ENCODE data around the gene TTLL5.

Gene TTLL5

DNA sequence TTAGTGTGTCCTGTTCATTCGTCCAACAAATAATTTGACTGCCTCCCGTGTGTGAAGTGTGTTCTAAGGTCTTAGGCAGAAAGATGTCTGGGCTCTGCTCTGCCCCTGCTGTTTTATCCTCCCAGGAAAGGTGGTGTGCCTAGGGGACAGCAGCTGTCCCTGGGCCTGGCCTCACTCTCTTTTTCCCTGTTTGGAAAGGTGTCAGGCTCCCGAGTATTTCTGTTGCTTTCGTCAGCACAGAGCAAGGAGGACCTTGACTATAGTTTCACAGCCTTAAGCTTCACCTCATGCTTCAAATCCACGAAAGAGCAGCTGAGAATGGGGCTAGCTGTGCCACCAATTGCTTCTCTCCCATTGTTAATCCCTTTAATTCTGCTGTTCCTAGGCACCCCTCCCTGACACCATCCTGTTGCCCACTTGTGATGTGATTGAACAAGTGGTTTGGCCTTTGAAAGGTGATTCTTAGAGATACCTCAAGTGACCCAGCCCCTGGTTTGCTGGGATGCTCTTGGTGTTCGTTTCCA lies 266.6 kb downstream of the TTLL5 start:
- Histone ChIP-seq H3K4me3 (ENCODE audit: low read depth, low read length) (no peak overlapping the region), H3K27me3 (ENCODE audit: control insufficient read depth, insufficient read depth, low read length) (no peaks in the 10 kb centered on the region), H3K9me3 (ENCODE audit: control insufficient read depth, low read length) (no peaks in the 10 kb centered on the region), H3K79me2 (no peaks in the 10 kb centered on the region), H3K27ac (no peak overlapping the region), H3K4me2 (ENCODE audit: low read length) (no peak overlapping the region), H3K36me3 (ENCODE audit: control insufficient read depth, insufficient read depth, low read length) (no peaks in the 10 kb centered on the region), H3K9ac (no peak overlapping the region), H3K4me1 (no peaks in the 10 kb centered on the region), H2AFZ (no peak overlapping the region)
- TF ChIP-seq, protein P1, sequence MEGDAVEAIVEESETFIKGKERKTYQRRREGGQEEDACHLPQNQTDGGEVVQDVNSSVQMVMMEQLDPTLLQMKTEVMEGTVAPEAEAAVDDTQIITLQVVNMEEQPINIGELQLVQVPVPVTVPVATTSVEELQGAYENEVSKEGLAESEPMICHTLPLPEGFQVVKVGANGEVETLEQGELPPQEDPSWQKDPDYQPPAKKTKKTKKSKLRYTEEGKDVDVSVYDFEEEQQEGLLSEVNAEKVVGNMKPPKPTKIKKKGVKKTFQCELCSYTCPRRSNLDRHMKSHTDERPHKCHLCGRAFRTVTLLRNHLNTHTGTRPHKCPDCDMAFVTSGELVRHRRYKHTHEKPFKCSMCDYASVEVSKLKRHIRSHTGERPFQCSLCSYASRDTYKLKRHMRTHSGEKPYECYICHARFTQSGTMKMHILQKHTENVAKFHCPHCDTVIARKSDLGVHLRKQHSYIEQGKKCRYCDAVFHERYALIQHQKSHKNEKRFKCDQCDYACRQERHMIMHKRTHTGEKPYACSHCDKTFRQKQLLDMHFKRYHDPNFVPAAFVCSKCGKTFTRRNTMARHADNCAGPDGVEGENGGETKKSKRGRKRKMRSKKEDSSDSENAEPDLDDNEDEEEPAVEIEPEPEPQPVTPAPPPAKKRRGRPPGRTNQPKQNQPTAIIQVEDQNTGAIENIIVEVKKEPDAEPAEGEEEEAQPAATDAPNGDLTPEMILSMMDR (IDR thresholded peaks at IDR 0.05) = no peak

DNA sequence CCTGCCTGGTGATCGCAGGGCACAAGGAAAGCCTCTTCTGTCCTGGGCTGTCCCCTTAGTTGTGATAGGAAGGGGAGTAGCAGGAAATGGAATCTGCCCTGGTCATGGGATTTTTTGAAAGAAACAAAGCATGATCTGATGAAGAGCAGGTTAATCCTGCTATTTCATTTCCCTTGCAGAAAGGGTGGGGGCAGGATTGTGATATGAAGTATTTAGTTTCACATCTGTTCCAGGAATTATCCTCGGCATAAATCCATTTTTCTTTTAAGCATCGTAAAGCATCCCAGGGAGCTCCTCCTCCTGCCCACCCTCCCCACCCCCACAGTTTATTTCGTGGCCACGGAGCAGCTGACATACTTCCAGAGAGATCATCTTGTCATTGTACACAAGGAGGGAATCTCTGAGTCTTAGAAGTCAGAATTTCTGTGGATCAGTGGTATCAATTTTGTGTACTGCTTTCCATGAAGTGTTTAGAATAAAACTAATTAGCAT lies 267.7 kb downstream of the TTLL5 start:
- TF ChIP-seq, protein P1 (IDR thresholded peaks at IDR 0.05) = no peak
- no peaks in the 10 kb centered on the region for H3K27me3 ChIP-seq (ENCODE audit: control insufficient read depth, insufficient read depth, low read length)
- no peaks in the 10 kb centered on the region for H3K9me3 ChIP-seq (ENCODE audit: control insufficient read depth, low read length)
- no peaks in the 10 kb centered on the region for H3K79me2 ChIP-seq
- no peak overlapping the region for H3K27ac ChIP-seq
- no peak overlapping the region for H3K4me3 ChIP-seq (ENCODE audit: low read depth, low read length)
- H3K4me2 ChIP-seq (ENCODE audit: low read length) = no peak overlapping the region
- H3K4me1 ChIP-seq = no peaks in the 10 kb centered on the region
- no peaks in the 10 kb centered on the region for H3K36me3 ChIP-seq (ENCODE audit: control insufficient read depth, insufficient read depth, low read length)
- H3K9ac ChIP-seq = no peak overlapping the region
- H2AFZ ChIP-seq = no peak overlapping the region

DNA sequence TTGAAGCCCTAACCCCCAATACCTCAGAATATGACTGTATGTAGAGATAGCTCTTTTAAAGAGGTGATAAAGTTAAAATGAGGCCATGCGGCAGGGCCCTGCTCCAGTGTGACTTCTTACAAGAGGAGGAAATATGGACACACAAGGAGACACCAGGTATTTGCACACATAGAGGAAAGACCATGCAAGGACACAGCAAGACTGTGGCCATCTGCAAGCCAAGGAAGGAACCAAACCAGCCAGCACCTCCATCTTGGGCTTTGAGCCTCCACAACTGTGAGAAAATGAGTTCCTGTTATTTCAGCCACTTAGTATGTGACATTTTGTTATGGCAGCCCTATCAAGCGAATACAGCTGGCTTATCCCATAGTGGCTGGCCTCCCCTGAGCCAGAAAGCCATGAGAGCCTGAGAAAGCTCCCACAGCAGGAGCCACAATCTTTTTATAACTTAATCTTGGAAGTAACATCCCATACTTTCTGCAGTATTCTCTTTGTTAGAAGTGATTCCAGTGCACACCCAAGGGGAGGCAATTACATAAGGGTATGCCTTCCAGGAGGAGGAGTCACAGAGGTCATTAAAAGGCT lies 272.8 kb downstream of the TTLL5 start:
- H3K4me1 ChIP-seq = no peaks in the 10 kb centered on the region
- H3K9ac ChIP-seq = no peak overlapping the region
- H3K9me3 ChIP-seq (ENCODE audit: control insufficient read depth, low read length) = no peaks in the 10 kb centered on the region
- no peak overlapping the region for H3K4me2 ChIP-seq (ENCODE audit: low read length)
- H2AFZ ChIP-seq = no peak overlapping the region
- no peaks in the 10 kb centered on the region for H3K27me3 ChIP-seq (ENCODE audit: control insufficient read depth, insufficient read depth, low read length)
- H3K4me3 ChIP-seq (ENCODE audit: low read depth, low read length) = no peak overlapping the region
- TF ChIP-seq, protein P1 (IDR thresholded peaks at IDR 0.05) = no peak
- no peak overlapping the region for H3K27ac ChIP-seq
- H3K36me3 ChIP-seq (ENCODE audit: control insufficient read depth, insufficient read depth, low read length) = no peaks in the 10 kb centered on the region
- H3K79me2 ChIP-seq = no peaks in the 10 kb centered on the region

DNA sequence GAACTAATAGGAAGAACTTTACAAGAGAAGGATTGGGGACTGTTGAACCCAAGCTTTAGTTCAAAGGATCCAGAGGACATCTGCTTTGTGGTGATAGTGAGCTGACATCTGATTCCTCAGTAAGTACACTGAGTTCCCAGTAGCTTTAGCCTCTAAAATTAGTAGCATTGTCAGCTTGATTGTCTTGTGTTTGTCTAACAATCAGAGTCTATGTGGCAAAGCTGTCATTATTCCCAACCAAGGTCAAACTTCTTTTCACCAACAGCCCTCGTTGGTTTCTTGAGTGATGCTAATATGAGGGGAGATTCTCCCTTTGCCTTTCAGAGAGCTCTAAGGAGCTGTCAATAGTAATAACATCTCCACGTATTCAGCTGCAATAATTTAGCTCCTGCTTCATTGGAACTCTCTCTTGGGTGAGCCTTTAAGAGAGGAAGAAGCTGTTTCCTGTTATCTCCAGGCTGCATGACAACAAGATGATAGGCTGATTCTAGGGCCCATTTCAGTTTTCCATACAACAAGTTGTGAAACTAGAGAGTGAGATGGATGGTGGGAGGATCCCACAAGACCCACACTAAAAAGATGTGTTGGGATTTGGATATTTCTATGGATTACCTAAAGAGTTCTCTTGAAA lies 274.1 kb downstream of the TTLL5 start:
- H3K9ac ChIP-seq = no peak overlapping the region
- H2AFZ ChIP-seq = no peak overlapping the region
- no peaks in the 10 kb centered on the region for H3K4me1 ChIP-seq
- no peaks in the 10 kb centered on the region for H3K9me3 ChIP-seq (ENCODE audit: control insufficient read depth, low read length)
- H3K4me3 ChIP-seq (ENCODE audit: low read depth, low read length) = no peak overlapping the region
- no peaks in the 10 kb centered on the region for H3K36me3 ChIP-seq (ENCODE audit: control insufficient read depth, insufficient read depth, low read length)
- H3K27me3 ChIP-seq (ENCODE audit: control insufficient read depth, insufficient read depth, low read length) = no peaks in the 10 kb centered on the region
- H3K4me2 ChIP-seq (ENCODE audit: low read length) = no peak overlapping the region
- TF ChIP-seq, protein P1 (IDR thresholded peaks at IDR 0.05) = no peak
- no peaks in the 10 kb centered on the region for H3K79me2 ChIP-seq
- no peak overlapping the region for H3K27ac ChIP-seq

All from parathyroid adenoma (tissue), 2 donors.